HG03378 (cell line): ENCODE measurements around the gene MAD1L1.

Experiments used
- ATAC-seq: cut with Tn5 transposase; IDR thresholded peaks from one replicate; pipeline ENCODE4 v1.9.1; 2021; ENCODE audit warnings: mild to moderate bottlenecking, moderate library complexity; ENCODE audit not compliant: unreplicated experiment

Gene MAD1L1

DNA sequence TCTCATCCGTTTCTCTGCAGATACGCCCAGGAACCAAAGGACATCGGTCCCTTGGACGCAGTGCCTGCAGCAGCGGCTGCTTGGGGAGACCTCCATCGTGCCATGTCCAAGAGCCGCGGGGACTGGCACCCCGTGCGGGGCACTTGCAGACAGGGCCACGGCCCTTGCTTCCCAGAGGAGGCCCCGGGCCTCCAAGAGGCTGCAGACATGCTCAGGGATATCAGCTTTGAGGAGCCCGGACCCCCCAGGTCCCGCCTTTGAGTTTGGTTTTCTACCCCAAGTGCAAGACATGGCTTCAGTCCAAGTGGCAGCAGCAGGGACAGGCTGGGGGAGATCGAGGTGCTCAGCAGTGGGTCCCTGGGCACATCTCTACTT, 283.1 kb downstream of the MAD1L1 start:
- ATAC-seq: no peak

DNA sequence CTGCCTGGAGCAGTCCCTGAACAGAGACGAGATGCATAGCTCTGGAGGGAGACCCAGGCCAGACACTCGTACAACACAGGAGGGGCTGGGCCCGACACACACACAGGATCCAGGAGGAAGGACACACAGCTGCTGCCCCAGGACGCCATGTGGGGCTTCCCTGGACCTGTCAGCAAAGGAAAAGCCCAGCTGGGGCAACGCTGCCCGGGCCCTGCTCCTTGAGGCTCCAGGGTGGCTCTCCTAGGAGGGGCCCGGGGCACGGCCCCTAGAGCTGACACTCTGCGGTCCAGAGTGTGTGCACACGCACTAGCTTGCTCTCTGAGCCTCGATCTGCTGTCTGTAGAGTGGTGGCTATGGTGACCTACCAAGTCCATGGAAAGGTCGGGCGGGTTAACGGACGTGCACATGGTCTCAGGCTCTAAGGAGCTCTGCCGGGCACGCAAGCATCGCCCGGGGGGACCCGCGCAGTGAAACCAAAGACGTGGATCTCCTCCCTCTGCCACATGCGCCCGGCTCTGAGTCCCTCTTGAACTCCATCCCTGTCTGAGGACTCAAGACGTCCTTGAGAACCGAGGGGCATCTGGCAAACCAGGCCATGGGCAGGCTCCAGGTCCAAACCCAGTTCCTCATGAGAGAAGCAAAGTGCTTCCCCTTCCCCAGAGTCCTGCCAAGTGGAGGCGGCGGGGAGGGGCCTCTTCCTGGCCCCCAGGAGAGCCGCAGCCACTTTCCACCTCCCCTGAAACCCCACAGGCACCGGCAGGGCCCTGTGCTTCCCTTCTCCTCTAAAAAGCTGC, 283.7 kb downstream of the MAD1L1 start:
- ATAC-seq: no peak

DNA sequence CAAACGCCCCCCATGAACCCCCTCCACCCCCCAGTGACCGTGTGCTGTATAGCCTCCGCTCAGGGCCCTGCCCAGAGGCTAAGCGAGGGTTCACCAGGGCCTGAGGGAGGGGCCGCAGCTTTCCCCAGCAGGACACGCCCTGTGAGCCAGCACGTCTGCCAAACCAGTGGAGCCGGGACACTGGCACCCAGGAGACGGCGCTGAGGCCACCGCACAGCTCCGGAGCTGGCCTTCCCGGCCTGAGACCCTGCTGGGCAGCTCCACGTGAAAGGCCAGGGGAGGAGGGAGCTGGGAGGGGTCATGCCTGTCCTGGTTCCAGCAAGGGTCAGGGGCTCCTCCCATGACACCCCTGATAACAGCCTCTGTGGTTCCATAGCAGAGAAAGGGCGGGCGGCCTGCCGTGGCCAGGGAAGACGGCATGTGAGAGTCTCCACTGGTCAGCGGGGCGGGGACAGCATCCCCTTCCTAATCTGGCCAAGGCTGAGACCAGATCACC, 284.4 kb downstream of the MAD1L1 start:
- no peak for ATAC-seq

DNA sequence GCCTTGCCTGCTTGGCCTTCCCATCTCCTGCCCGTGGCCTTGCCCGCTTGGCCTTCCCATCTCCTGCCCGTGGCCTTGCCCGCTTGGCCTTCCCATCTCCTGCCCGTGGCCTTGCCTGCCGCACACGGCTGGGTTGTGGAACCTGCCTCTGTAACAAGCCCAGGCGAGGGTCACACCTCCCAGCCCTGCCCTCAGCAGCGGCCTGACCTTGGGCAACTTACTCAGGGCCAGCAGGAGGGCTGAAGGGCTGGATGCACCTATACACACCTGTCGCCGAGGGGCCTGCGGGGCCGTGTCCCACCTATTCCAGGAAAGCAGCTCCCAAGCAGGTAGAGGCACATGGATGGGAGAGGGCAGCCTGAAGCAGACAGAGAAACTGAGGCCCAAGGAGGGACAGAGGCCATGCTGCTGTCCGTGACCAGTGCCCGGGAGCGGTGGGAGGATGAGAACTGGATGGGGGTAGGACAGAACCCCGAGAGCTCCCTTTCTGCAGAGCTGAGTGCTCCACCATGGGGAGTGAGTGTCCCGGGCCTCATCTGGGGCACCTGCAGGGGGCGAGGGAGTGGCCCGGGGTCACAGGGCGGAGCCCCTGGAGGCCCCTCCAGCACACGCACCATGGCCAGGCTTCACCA, 285.0 kb downstream of the MAD1L1 start:
- no peak for ATAC-seq

DNA sequence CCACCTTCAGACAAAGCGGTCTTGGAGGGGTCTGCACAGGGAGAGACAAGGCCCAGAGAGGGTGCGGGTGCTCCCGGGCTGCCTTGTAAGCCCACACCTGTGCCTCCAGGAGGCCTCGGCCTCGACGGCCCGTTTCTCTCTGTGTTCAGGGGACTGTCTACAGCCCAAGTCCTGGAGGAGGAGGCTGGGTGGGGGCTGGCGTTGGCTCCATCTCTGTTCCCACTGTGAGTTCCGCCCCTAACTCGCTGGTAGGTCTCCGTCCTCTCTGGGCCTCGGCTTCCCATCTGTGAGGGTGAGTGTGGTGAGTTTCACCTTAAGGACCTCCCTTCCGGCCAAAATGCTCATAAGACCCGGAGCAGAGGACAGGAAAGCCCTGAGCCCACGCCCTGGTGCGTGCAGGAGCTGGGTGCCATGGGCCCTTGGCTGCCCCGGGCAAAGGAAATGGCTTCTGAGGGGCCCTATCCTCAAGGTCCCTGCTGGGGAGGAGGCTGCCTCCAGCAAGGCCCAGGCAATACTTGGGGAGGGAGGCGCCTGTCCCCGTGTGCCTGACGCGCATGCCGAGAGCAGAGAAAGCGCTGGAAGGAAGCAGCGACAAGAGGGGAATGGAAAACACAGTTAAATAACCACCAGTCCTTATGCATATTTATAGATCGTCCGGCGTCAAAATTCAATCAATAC, 285.8 kb downstream of the MAD1L1 start:
- ATAC-seq: no peak

DNA sequence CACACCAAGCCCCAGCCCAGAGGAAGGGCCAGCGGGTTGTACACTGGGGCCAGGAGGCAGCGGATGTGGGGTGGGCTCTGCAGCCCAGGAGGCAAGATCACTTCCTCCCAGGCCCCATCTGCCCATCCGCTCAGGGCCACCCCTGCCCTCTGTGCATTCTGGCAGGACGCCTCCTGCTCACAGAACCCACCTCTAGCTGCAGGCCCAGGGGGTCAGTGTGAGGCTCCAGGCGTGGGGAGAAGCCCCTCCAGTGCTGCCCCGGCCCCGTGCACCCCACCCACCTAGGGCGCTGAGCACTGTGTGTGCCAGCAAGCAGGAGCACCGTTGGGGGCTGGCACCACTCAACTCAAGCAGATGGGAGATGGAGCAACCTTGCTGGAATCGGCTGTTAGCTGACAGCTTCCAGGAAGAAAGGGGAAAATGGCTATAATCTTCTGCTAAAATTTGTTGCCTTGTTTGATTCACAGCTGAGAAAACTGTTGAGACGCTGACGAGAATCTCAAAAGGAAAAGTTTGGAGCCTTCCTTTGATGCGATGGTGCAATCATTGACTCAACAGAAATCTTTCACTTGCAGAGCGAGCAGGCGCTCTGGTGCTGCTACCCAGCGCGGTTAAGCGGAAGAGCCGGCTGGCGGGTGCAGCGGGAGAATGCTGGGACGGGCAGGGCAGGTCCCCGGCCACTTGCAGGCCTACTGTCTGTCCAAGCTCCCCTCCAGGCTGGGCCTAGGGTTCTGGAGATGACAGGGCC, 286.5 kb downstream of the MAD1L1 start:
- no peak for ATAC-seq

DNA sequence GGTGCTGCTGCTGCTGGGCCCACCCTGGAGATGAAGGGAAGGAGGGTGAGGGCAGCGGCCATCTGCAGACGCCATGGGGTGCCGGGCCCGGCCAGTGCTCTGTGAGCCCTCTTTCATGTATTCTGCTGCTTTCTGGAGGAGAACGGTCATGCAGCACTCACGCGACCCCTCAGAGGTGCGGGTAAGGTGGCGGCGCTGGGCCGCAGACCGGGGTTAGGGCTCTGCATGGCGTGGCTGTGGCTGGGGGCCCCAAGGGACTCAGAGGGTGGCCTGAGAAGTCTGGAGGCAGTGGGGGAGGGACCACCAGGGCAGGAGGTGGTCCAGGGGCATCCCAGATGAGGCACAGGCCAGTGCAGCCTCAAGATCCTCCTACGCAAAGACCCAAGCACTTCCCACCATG, 287.2 kb downstream of the MAD1L1 start:
- ATAC-seq: no peak

DNA sequence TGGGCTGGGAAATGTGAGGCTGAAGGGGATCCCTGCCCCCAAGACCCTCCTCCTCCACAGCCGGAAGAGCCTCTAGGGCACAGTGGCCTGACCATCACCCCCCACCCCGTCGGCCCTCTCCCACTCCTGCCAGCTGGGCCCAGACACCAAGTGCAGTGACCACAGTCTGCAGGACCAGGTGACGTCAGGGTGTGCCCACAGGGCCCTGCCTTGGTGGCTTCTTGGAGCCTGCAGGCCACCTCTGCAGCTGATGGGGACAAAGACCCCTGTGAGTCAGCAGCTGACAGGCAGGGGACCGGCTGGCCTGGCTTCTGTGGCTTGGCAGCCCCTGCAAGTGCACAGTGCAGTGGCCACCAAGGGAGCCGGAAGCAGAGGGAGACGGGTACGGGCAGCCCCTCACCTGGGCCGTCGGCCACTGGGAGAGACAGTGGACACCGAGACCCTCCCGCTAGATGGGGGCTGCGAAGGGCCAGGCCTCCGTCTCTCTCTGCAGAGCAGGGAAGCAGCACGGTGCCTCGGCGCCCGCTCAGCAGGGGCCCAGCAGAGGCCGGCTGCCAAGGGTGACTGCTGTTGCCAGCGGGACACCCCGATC, 288.0 kb downstream of the MAD1L1 start:
- ATAC-seq: no peak

DNA sequence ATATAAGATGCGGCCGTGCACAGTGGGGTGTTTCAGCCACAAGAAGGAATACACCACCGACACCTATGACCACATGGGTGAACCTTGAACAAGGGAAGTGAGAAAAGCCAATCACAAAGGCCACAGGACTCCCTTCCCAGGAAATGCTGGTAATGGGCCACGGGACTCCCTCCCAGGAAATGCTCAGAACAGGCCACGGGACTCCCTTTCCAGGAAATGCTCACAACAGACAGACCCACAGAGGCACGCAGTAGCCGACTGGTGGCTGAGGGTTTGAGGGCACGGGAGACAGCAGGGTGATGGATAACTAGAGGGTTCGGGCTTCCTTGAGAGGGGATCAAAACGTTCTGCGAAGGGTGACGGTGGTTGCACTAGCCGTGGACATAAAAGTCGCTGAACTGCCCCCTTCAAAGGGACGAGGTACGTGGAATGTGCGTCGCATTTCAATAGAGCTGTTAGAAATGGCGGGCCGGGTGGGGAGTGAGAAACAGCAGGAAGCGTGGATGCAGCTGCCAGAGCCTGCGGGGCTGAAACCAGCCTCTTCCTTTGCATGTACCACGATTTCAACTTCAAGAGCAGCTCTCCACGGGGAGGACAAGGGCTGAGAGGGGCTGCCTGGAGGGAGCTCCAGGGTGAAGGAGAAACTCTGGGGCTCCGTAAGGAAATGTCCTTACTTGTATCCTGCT, 288.7 kb downstream of the MAD1L1 start:
- ATAC-seq: no peak

DNA sequence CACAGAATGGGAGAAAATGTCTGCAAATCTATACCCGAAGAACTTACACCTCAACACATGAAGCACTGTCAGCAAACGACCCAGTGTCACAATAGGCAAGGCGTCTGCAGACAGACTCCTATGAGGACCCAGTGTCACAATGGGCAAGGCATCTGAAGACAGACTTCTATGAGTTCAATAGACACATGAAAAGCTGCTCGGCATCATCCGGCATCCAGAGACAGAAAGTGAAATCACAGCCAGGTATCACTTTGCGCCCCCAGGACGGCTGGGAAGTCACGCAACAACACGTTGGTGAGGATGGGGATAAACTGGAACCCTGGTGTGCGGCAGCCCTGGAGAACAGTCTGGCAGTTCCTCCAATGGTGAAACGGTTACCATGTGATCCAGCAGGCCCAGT, 289.4 kb downstream of the MAD1L1 start:
- no peak for ATAC-seq

DNA sequence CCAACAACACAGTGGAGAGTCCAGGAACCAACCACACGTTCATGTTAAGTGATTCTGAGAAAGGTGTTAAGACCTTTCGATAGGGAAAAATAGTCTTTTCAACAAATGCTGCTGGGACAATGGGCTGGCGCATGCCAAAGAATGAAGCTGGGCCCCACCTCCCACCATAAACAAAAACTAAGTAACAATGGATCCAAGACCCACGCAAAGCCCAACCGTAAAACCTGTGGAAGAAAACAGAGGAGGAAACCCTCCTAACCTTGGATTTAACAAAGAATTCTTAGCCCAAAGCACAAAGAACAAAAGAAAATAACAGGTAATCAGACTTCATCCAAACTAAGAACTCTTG, 289.8 kb downstream of the MAD1L1 start:
- ATAC-seq: no peak

DNA sequence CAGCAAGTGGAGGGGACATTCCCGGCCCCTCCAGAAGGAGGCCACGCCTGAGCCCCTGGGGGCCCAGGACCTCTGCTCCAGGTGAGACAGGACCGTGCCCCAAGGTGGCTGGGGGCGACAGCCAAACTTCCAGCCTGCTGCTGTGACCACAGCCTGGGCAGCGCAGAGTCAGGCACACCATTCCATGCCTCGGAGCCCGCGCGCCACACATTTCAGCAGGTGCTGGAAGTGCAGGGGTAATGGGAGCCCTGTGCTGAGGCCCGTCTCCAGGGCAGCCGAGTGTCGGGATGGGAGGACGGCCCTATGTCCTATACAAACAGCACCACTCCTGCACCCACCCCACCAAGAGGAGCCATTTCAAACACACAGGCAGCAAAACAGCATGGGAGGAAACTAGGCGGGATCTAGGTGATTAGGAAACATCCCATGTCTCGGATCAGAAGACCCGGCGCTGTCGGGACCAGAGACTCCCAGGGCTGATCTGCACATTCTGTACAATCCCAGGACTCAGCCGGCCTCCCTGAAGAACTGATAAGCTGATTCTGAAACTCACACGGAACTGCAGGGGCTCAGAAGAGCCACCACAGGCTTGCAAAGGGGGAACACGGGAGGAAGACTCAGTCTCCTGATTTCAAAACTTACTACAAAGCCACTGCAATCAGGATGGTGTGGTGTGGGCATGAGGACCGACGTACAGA, 290.4 kb downstream of the MAD1L1 start:
- no peak for ATAC-seq

DNA sequence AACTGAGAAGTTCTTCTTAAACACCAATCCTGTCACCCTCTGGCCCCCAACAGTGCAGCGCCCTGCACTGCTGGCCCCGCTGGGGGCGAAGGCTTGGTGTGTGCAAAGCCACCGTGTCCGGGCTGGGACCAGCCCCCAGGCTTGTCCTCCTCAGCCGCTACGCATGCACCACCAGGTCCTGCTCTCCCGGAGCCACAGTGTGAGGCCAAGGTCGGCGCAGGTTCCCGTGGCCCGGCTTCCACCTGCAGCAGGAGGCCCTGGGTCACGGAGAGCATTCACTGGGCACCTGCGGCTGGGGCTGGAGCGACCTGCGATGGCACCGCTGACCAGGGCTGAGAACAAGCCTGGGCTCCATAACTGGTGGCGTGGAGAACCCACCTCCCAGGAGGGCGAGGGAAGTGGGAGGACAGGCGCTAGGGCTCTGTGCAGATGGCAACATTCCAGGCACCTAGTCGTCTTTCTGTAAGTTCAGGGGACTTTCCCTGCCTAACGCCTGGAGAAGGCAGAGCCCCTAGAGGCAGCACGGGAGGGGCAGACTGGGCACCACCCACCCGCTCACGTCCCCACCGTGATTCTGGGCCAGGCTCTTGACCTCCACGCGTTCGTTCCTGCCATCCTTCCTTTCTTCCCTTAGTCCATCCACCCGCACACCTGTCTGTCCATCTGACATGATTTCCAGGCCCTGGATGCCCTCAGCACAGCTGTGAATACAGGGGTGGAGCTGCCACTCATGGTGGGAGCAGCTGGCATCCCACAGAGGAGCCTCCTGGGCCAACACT, 291.1 kb downstream of the MAD1L1 start:
- no peak for ATAC-seq

DNA sequence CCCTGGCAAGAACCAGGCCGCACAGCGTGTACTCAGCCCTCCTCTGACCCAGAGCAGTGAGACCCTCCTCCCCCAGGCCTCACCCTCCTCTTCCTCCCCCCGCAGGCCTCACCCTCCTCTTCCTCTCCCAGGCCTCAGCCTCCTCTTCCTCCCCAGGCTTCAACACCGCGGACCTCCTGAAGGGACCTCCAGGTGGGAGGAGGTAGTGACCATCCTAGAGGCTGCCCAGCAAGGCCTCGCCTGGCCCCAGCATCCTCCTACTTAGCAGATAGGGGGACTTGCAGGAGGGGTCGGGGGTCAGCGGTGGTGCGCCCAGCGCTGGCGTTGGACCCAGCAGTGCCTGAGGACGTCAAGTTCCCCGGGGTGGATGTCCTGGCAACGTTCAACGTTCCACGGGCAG, 291.9 kb downstream of the MAD1L1 start:
- no peak for ATAC-seq

DNA sequence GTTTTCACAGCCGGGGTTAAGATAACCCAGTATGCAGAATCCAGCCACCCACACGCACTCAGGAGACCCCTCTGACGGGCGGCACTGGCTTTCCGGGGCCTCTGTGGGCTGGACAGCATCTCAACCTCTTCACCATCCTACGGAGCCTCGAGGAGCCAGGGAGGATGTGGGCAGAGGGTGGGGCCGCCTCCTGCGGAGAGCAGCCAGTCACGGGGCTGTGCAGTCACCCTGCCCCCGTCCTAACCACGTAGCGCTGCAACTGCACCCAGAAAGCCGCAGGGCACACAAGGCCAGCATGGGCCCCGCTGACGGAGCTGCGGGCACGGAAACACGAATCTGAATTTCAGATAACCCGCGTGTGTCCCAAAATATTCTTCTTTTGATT, 292.4 kb downstream of the MAD1L1 start:
- ATAC-seq: peak; percentile 80

DNA sequence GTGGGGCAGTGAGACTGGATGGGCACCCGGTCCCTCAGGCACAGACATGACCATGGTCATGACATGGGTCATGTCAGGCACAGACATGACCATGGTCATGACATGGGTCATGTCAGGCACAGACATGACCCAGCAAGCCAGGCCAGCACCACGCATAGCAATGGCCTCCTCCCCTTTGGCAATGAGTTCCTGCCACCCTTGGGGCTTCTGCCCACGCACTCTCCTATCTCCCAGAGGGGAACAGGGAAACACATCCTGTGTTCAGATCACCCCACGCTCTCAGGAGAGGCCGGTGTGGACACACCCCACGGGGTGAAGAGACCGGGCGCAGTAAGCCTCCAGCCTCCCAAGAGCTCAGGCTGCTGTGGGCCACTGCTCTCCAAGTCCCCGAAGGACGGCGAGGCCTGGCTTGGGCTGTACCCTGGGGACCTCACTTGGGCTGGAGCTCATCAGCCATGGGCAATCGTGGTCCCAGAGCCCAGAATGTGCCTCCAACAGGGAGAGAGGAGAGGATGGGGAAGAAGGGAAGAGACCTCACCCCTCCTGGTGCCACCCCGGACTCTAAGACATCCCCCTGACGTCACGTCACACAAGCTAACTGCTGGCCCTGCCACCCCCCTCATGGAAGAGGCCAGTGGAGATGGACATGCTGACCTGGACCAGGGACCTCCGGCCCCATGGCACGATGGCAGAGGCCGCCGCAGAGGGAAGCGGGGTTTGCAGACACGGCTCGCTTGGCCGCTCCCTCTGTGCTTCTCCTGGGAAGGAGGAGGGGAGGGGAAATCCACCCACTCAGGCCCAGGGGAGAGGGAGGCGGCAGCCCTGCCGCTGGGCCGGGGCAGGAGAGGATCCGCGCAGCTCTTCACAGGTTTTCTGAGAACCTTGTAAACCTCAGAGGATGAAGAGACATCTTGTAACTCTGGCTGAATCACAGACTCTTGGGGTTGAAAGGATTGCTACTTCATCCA, 293.0 kb downstream of the MAD1L1 start:
- ATAC-seq: peak; percentile 10

DNA sequence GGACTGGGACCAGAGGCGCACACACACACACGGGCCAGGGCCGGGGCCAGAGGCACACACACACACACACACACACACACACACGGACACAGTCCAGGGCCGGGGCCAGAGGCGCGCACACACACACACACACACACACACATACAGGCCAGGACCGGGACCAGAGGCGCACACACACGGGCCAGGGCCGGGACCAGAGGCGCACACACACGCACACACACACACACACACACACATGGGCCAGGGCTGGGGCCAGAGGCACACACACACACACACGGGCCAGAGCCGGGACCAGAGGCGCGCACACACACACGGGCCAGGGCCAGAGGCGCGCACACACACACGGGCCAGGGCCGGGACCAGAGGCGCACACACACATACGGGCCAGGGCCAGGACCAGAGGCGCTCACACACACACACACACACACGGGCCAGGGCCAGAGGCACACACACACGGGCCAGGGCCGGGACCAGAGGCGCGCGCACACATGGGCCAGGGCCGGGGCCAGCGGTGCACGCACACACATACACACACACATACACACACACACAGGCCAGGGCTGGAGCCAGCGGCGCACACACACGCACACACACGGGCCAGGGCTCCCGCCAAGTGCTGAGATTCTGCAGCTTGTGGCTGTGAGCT, 293.8 kb downstream of the MAD1L1 start:
- no peak for ATAC-seq

DNA sequence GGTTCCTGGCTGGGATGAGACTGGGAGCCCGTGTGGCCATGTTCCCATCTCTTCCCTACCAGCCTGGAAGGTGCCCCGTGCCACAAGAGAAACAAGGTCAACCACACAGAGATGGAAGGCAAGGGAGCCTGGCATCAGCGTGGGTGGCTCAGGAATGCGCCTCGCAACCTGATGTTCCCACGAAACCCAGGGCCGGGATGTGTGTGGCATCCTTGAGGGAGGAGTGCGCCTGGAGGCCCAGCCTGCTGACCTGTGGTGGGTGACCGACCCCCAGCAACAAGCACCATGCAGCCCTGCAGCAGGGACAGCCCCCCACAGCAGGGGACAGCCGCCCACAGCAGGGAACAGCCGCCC, 295.5 kb downstream of the MAD1L1 start:
- no peak for ATAC-seq
